Measurements from ENCODE around the gene SLC35F3.

Gene SLC35F3

GRCh38 chr1:233972951-233973635, 68.6 kb downstream of the SLC35F3 start:
- no peak for DNase-seq (ENCODE audit: low read depth)

- no peak for DNase-seq (ENCODE audit: low read depth)
Observed at GRCh38 chr1:233975486-233975885, 71.0 kb downstream of the SLC35F3 start.

DNA sequence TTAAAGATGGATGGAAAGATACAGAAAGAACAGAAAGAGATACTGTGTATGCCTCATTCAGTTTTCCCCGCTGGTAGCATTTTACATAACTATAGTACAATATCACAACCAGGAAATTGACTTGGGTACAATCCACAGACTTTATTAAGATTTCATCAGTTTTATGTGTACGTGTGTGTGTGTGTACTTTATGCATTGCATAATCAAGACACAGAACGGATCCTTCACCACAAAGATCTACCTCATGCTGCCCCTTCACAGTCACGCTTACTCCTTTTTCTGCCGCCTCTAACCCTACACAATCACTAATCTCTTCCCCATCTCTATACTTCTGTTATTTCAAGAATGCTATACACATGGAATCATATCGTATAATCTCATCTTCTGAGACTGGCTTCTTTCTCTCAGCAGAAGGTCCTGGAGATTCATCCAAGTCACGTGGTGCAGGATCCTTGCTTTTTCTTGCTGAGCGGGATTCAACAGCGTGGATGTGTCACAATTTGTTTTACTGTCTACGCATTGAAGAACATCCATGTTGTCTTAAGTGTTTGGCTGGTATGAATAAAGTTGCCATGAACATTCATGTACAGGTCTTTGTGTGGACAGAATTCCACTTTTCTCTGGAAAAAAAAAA, 76.7 kb downstream of the SLC35F3 start:
- no peak for DNase-seq (ENCODE audit: low read depth)

DNA sequence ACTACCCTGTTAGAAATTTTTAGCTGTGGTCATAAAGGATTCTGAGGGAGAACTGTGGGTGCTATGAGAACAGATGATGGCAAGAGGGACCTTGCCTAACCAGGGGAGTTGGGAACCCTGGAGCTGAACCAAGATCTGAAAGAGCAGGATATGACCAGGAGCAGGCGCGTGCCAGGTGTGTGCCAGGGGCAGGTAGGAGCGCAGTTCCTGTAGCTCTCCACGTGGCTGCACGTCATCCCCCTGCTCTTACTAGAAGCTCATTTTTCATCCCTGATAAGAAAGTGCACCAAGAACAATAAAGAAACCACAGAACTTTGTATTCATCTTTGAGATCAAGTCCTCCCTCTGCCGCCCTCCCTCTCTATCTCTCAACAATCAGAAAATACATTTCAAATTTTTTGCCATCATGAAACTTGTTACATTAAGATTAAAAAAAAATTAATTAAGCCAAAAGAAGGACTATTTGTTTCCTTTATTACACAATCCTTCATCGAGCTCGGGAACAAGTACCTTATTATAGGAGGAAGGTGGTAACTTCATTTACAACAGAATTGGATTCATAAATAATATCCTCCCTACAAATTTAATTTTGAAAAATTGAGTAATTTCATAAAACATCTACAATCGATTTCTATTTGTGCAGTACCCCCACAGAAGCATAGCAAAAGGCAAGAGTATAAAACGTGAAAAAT, 78.5 kb downstream of the SLC35F3 start:
- DNase-seq (ENCODE audit: low read depth): no peak

DNA sequence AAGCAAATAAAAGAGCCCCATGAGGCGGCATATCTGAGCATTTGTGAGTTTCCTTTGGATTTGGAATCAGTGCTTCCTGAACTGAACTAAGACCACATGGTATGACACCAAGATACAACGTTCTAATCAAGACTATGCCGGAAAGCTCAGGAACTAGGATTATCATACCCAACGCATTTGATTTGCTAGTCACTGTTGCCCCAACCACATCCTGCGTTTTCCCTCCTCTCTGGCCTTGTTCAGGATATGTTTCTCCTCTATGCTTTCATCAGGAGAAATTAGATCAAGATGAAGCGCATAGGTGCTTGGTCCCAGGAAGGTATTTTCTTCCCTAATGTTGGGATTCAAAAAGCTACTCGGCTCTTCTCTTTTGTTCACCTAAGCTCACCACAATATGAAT, 79.3 kb downstream of the SLC35F3 start:
- no peak for DNase-seq (ENCODE audit: low read depth)

DNA sequence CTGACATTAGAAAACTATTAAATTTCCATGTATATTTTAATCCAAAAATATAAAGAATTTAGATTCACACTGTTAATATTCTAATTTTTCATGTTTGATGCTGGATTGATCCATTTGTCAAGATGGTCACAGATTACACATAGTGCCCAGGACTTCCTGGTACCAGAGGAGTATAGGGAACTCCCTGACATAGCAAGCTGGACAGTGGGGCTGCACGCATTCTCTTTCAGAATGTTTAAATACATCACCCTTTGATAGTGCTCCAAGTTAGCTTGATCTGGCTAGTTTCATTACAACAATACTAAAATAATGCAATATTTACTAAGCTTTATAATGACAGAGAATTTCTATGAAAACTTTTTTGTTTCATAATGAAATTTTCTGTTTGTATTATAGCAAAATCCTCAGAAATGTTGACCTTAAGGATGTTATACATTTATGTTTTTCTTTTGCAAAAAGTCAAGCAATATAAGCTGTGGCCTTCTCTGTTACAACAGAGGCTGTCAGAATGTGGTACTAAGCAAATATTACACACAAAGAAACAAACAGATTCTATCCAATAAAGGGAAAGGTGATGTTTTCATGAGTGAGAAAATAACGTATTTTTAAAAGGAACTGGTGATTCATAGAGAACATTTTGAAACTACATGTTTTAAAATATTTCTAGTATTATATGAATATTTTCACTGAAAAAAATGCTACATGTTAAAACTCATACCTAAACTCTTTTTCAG, 84.7 kb downstream of the SLC35F3 start:
- DNase-seq (ENCODE audit: low read depth): no peak

DNA sequence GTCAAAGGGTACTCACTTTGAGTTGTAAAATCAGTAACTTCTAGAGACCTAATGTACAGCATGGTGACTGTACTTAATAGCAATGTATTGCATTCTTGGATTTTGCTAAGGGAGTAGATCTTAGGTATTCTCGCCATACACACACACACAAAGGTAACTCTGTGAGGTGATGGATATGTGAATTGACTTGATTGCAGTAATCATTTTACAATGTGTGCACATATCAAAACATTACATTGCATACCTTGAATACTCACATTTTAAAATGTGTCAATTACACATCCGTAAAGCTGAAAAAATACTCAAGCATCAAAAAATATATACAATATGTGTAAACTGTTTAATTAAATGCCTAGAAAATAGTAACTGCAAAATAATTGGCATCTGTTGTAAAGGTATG, 86.0 kb downstream of the SLC35F3 start:
- DNase-seq (ENCODE audit: low read depth): no peak

- no peak for DNase-seq (ENCODE audit: low read depth)
Observed at GRCh38 chr1:233993651-233994050, 89.2 kb downstream of the SLC35F3 start.

DNA sequence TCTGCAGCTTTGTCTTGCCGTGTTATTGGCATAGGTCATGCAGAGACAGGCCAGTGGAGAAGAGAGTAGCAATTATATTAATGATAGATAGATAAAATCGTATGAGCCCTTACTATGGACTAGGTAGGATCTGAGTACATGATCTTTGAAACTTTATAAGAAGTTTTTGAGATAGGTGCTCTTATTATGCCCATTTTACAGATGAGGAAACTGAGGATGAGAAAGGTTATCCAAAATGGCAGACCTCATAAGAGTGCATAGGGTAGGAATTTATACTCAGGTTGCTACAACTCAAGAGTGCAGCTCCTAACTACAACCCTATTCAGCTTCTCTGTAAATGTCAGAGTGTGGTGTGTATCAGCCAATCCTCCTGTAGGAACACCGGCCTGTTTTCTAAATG, 89.6 kb downstream of the SLC35F3 start:
- no peak for DNase-seq (ENCODE audit: low read depth)

DNA sequence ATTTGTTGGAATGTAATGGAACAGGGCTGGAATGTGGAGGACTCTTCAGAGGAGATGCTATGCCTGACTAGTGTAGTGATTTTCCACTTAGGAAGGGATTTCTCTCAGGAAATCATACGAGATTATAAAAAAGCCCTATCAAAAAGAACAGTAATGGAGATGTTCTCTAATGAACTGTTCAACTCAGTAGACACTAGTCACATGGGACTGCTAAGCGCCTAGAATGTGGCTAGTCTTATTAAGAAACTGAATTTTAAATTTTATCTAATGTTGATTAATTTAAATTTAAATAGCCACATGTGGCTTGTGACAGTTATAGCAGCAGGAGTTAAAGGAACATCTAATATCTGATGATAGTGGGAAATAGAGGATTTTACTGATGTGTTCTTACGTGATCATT, 94.0 kb downstream of the SLC35F3 start:
- DNase-seq (ENCODE audit: low read depth): no peak

- DNase-seq (ENCODE audit: low read depth): no peak
Observed at GRCh38 chr1:233998891-233999290, 94.4 kb downstream of the SLC35F3 start.

DNA sequence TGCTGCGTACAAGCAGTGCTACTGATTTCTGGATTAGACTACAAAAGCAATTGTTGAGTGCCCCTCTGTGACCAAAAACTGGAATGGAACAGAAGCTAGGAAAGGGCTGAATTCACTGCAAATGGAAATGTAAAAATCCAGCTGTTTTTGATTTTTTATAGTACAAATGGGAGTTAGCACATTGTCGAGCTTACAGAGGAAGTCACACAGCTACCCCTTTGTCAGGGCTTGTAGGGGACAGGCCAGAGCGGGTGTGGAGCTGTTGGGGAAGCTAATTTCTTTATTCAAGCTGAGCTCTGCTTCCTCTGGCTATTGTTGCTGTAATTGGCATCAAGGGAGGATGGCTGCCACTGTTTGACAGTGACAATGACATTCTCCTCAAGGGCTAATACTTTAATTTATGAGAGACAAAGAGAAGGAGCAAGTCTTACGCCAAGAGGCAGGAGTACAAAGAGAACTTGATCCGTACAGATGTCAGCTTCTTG, 96.1 kb downstream of the SLC35F3 start:
- no peak for DNase-seq (ENCODE audit: low read depth)

DNA sequence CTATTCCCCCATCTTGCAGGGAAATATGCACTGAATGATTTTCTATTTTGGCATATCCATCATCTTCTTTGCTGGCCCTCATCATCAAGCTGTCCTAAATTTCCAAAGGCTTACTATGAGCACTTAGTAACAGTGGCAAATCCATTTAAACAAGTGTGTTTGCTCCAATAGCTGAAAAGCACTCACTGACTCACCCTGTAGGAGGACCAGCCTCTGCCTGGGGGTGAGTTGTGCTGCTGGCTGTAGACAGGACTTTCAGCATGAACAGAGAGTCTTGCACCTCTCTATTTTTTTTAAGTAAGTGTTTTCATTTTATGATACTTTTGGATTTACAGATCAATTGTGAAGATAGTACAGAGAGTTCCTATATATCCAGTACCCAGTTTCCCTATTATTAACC, 97.3 kb downstream of the SLC35F3 start:
- no peak for DNase-seq (ENCODE audit: low read depth)

- DNase-seq (ENCODE audit: low read depth): no peak
Observed at GRCh38 chr1:234004591-234004990, 100.1 kb downstream of the SLC35F3 start.

DNA sequence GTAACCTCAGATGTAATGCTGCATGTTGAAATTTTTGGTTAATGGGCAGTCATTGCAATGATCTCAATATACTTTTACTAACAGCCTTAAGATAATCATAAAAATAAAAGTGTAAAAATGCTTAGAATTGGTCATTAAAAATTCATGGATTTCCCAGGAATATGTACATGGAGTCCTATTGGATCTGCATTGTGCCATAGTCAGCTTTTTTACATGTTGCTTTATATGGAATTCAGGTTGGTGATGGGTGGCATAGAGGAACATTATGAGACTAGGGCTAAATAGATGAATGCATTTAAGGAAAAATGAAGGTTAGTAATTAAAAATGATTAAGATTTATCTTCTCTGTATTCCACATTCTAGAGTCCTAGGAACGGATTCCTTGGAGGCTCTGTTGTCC, 103.2 kb downstream of the SLC35F3 start:
- DNase-seq (ENCODE audit: low read depth): no peak

GRCh38 chr1:234008591-234008990, 104.1 kb downstream of the SLC35F3 start:
- no peak for DNase-seq (ENCODE audit: low read depth)

DNA sequence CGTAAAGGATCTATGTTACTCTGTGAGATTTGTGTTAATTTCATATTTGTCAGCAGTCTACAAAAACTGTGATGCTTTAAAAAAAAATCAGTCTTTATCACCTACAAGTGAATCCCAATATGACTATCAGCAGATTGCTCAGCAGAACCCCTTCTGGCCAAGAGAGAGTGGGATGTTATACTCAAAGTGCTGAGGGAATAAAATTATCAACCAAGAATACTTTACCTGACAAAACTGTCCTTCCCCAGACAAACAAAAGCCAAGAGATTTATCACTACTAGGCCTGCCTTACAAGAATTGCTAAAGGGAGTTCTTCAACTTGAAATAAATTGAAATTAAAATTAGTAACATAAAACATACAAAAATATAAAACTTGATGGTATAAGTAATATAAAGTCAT, 105.2 kb downstream of the SLC35F3 start:
- DNase-seq (ENCODE audit: low read depth): no peak

DNA sequence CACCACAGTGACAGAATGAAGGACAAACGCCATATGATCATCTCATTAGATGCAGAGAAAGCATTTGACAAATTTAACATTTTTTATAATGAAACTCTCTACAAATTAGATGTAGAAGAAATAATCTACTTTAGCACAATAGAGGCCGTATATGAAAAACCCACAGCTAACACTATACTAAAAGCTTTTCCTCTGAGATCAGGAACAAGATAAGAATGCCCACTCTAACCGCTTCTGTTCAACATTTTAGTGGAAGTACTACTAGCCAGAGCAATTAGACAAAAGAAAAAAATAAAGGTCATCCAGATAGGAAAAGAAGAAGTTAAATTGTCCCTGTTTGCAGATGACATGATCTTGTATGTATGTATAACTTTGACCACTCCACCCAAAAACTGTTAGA, 109.7 kb downstream of the SLC35F3 start:
- no peak for DNase-seq (ENCODE audit: low read depth)

GRCh38 chr1:234018816-234019215, 114.3 kb downstream of the SLC35F3 start:
- no peak for DNase-seq (ENCODE audit: low read depth)

DNA sequence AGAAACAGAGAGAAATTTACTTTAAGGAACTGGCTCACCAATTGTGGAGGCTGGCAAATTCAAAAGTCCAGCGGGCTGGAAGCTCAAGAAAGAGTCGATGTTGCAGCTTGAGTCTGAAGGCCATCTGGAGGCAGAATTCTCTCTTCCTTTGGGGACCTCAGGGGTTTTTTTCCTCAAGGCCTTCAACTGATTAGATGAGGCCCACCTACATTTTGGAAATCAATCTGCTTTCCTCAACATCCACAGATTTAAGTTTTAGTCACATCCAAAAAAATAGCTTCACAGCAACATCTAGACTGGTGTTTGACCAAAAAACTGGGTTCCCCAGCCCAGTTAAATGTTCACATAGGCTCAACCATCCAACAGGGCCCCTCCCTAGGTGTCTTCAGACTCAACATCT, 114.9 kb downstream of the SLC35F3 start:
- no peak for DNase-seq (ENCODE audit: low read depth)

- no peak for DNase-seq (ENCODE audit: low read depth)
Observed at GRCh38 chr1:234022302-234022701, 117.8 kb downstream of the SLC35F3 start.

DNA sequence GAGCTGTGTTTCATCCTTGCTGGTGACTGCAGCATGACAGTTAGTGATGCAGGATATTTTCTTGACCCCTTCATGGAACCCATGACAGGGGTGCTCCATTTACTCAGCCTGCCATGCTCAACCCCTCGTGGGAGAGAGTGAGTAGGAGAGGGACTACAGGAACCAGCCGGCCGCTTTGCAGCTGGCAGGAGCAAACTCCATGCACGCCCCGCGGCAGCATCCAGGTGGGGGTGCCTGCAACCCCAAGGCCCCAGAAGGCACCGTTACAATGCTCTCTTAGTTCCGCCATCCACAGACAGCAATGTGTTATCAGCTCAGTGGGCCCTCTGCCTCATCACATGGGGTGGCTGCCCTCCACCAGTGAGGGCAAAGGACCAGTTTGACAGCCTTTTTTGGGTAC, 135.1 kb downstream of the SLC35F3 start:
- DNase-seq (ENCODE audit: low read depth): no peak

All from T follicular helper cell (primary cell).